Measurements from ENCODE around the gene HSPA1B.

DNA sequence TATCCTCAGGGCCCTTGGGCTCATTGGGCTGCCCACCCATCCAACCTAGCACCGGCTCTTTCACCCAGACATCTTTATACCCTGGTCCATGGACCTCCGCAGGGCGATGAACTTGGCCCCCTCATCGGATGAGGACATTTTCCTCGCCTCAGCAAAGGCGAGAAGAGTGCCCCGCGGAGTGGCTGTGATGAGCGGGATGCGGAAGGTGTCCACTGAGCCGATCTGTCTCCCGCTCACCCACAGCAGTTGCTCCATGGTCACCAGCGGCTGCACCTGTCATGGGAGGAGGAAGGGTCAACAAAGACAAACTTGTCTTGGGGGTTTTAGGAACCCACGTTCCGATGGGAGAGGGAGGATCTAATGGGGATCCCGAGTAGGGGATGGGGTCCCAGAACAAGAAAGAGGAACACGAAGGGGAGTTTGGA lies 34.4 kb downstream of the HSPA1B start:
- TF ChIP-seq, protein P1, sequence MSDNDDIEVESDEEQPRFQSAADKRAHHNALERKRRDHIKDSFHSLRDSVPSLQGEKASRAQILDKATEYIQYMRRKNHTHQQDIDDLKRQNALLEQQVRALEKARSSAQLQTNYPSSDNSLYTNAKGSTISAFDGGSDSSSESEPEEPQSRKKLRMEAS (IDR thresholded peaks at IDR 0.05) = no peak
- TF ChIP-seq, protein P2, sequence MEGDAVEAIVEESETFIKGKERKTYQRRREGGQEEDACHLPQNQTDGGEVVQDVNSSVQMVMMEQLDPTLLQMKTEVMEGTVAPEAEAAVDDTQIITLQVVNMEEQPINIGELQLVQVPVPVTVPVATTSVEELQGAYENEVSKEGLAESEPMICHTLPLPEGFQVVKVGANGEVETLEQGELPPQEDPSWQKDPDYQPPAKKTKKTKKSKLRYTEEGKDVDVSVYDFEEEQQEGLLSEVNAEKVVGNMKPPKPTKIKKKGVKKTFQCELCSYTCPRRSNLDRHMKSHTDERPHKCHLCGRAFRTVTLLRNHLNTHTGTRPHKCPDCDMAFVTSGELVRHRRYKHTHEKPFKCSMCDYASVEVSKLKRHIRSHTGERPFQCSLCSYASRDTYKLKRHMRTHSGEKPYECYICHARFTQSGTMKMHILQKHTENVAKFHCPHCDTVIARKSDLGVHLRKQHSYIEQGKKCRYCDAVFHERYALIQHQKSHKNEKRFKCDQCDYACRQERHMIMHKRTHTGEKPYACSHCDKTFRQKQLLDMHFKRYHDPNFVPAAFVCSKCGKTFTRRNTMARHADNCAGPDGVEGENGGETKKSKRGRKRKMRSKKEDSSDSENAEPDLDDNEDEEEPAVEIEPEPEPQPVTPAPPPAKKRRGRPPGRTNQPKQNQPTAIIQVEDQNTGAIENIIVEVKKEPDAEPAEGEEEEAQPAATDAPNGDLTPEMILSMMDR (IDR thresholded peaks at IDR 0.05 in 2 of 3, conservative IDR thresholded peaks at IDR 0.05 in 1 of 3; ENCODE audit: borderline replicate concordance in 1 of 3, insufficient read depth in 1 of 3, low read depth in 2 of 3, low read length in 2 of 3) = no peak
- no peak for TF ChIP-seq POLR2AphosphoS5 (IDR thresholded peaks at IDR 0.05; ENCODE audit: low read depth, low read length)
- TF ChIP-seq POLR2A (IDR thresholded peaks at IDR 0.05; ENCODE audit: borderline replicate concordance, extremely low read depth, insufficient read depth, insufficient read length) = no peak
- no peak for TF ChIP-seq YY1 (IDR thresholded peaks at IDR 0.05; ENCODE audit: extremely low read depth, insufficient replicate concordance, low read depth, low read length)
- no peak for TF ChIP-seq ZNF274 (IDR thresholded peaks at IDR 0.05; ENCODE audit: low read depth, low read length)
- no peak for TF ChIP-seq EZH2 (IDR thresholded peaks at IDR 0.05)
- no peak for TF ChIP-seq CEBPB (IDR thresholded peaks at IDR 0.05; ENCODE audit: low read depth)
